ENCODE results near the gene DNAH5. TPM values are rescaled to one million over a fixed set of nuclear protein-coding genes. Genes with fewer than 3 reads are reported as not detected.

DNAH5 gene
- total and polyA plus RNA-seq, 2 of the 8 experiments (the other 6 are each of a cell fraction or from before 2014, with no cell fraction given): 0.30 to 0.73 TPM

GRCh38 chr5:13766236-13766635 lies 178.3 kb downstream of the DNAH5 start (continued):
- TF ChIP-seq CHD7 (IDR thresholded peaks at IDR 0.05; ENCODE audit: insufficient replicate concordance, low read length) (no peak), EP300 (IDR thresholded peaks at IDR 0.05; ENCODE audit: borderline replicate concordance in 1 of 2, low read depth in 2 of 2, low read length in 2 of 2) (no peak), JUN (IDR thresholded peaks at IDR 0.05; ENCODE audit: low read depth, low read length) (no peak), POU5F1 (IDR thresholded peaks at IDR 0.05; ENCODE audit: low read depth, low read length) (no peak), RXRA (IDR thresholded peaks at IDR 0.05; ENCODE audit: insufficient read depth, low read depth, low read length) (no peak), TEAD4 (IDR thresholded peaks at IDR 0.05; ENCODE audit: low read depth, low read length) (no peak), ZNF274 (IDR thresholded peaks at IDR 0.05; ENCODE audit: borderline replicate concordance, extremely low read depth, low read length) (no peak), TCF12 (IDR thresholded peaks at IDR 0.05; ENCODE audit: low read depth, low read length) (no peak), RAD21 (IDR thresholded peaks at IDR 0.05 in 1 of 2, conservative IDR thresholded peaks at IDR 0.05 in 1 of 2; ENCODE audit: low read depth in 2 of 2, low read length in 2 of 2) (no peak), KDM4A (IDR thresholded peaks at IDR 0.05; ENCODE audit: low read depth, low read length, severe bottlenecking) (no peak), HDAC2 (IDR thresholded peaks at IDR 0.05; ENCODE audit: borderline replicate concordance in 1 of 2, low read depth in 2 of 2, low read length in 2 of 2) (no peak)

All from H1 (cell line).